OCI-M2 (cell line): ENCODE results near the gene TMEM260.
"Not testable (repeated sequence)": the region's sequence is repeated elsewhere in the genome, so short reads cannot be mapped to it uniquely, and the experiment has no call there.

Source experiments
- DNase-seq: peaks from one replicate; lab custom pipeline; 2025; ENCODE audit not compliant: unreplicated experiment; lab: John Stamatoyannopoulos, UW

The TMEM260 gene

GRCh38 chr14:56594428-56594827, 14.8 kb downstream of the TMEM260 start:
- no peak for DNase-seq

DNA sequence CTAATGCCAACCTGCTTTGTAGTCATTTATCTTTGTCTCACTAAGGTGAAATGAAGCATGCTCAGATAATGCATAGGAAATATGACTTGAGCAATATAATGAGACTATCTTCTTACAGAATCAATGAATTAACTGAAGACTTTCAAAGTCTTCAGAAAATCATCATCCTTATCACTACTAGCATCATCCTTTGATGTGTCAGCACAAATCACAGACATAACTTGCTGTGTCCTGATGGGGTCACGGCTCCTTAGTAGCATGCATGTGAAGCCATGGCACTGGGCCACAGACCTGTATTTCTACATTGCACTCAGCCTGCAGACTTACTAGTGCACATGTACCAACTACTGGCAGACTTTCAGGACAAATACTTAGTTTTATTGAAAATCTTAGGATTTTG, 18.9 kb downstream of the TMEM260 start:
- no peak for DNase-seq

GRCh38 chr14:56603648-56604047, 24.1 kb downstream of the TMEM260 start:
- DNase-seq, result no peak

DNA sequence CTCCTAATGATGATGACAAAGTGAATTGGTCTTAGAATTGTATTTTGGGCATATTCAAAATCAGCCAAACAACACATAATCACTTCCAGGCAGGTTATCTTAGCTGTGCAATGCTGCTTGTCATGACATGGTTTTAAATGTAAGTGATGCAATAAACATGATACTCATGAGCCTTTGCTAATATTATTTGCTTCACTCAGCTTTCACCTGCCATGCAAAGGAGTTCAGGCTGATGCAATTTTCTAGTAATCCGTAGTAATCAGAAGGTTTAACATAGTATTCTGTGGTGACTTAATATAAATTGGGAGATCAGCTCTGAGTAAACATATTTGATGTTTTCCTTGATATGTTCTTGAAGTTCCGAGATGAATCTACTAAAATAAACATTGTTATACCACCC, 29.1 kb downstream of the TMEM260 start:
- no peak for DNase-seq

DNA sequence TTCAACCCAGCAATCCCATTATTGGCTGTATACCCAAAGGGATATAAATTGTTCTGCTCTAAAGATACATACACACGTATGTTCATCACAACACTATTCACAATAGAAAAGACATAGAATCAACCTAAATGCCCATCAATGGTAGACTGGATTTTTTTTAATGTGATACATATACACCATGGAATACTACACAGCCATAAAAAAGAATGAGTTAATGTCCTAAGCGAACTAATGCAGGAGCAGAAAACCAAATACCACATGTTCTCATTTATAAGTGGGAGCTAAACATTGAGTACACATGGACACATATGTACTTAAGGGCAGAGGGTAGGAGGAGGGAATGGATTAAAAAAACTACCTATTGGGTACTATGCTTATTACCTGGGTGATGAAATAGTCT, 32.1 kb downstream of the TMEM260 start:
- DNase-seq, result not testable (repeated sequence)

DNA sequence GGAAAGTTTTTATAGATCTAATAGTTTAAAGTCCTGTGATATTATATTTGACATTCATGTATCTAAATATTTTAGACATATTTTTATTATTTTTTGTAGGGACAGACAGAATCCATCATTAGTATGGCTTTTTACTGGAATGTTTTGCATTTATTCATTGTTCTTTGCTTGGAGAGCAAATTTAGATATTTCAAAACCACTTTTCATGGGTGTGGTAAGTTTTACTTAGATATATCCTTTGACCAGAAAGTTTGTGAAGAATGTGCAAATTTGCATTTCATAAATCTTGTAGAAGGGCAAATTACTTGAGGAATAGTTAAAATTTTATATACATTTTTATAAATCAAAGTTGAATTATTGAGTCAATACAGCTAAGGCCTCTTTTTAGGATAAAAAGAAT, 37.5 kb downstream of the TMEM260 start:
- no peak for DNase-seq

DNA sequence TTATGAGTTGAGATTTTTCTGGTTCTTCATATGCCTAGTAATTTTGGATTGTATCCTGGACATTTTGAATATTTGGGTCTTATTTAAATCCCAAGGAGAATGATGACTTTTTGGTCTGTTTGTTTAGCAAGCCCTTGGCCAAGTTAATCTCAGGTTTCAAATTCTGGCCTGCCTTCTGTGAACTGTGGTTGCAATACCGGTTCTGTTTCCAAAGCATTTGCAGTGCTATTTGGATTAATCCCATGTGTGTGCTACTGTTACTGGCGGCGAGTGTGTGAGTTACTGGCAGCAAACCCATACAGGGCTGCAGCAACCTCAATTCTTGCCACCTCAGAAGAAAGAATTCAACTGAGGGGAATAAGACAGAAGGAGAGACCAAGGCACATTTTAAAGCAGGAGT, 51.1 kb downstream of the TMEM260 start:
- no peak for DNase-seq

DNA sequence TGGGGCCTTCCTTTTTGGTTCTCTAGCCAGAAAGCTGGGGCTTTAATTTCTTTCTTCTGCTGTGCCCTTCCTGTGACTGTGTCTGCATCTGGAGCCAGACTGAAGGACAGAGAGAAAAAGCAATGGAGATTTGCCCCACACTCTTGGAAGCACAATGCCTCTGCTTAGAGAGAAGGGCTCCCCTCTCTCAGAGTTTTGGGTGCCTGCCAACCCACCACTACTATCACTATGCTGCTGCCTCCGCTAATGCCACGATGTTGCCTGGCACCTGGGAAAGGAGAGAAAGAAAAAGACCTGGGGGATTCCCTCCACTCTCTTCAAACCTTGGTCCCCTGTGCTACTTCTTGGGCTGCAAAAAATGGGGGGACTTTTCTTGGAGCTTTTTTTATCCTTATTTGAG, 52.6 kb downstream of the TMEM260 start:
- no peak for DNase-seq

GRCh38 chr14:56633544-56633943, 53.9 kb downstream of the TMEM260 start:
- no peak for DNase-seq

DNA sequence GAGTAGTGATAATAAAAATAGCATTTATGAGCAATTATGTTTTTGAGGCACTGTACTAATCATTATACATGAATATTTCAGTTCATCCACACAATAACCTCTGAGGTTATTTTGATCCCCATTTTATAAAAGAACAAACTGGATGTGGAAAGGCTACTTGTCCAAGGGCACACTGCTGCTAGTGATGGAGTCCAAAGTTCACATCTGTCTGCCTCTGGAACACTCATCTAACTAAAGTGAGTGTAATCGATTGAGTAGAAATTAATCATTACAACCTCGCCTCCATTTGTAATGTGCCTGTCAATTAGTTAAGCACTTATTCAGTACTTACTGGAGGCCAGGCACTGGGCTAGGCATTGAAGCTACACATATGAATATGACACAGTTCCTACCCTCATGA, 55.4 kb downstream of the TMEM260 start:
- no peak for DNase-seq

DNA sequence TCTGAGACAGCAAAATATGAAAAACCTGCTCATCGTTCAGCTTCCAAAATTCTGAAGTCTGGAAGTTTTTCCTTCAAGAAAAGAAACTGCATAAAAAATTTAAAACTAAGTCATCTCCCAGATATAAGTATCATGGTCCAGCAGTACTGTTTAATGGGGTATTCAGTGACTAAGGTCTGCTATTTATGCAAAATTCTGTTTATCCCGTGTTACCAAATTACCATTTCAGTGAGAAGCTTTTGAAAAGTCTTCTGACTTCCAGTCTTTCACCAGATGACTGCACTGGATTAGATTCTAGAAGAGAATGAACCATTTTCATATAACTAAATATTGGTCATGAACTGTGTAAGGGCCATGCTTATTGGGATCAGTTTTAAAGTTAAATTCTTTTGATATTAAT, 67.9 kb downstream of the TMEM260 start:
- DNase-seq, result no peak

- DNase-seq, result no peak
These were observed 69.1 kb downstream of the TMEM260 start for GRCh38 chr14:56648508-56649301.

GRCh38 chr14:56649382-56649781, 69.8 kb downstream of the TMEM260 start:
- DNase-seq, result no peak

DNA sequence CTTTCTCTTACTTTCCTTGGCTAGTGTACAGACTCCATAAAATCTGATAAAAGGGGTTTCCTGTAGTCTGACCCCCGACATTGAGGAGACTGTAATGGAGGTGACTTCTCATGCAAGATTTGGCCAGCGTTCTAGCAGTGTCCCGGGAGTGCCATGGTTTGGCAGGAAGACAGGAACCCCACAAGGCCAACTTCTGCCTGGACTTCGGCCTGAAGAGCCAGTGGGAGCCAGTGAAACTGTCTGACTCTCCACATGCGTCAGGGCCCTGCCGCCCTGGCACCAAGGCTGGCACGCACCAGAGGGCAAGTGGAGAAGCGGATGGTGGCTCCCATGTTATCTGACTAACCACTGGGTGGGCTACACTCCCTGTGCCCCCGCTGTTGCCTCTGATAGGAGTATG, 70.5 kb downstream of the TMEM260 start:
- no peak for DNase-seq

GRCh38 chr14:56650979-56651378, 71.4 kb downstream of the TMEM260 start:
- DNase-seq, result no peak

- DNase-seq, result no peak
These were observed 78.0 kb downstream of the TMEM260 start for GRCh38 chr14:56657604-56658003.

DNA sequence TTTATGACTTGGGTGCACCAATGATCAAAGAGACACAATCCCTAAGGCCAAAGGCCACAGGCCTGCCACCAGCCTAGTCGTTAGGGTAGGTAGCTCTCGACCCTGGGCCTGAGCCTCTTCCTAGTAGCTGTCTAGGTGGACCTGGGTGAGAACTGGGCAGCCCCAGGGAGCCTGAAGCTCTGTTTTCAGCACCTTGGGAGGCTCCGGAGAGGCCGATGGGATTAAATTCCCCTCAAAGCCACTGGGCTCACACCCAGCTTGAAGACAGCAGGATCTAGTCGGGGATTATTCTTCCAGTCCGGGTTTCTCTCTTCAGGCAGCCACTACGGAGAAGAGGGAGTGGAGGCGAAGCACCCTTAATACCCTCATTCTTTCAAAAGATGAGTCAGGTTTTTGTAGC, 79.8 kb downstream of the TMEM260 start:
- no peak for DNase-seq

DNA sequence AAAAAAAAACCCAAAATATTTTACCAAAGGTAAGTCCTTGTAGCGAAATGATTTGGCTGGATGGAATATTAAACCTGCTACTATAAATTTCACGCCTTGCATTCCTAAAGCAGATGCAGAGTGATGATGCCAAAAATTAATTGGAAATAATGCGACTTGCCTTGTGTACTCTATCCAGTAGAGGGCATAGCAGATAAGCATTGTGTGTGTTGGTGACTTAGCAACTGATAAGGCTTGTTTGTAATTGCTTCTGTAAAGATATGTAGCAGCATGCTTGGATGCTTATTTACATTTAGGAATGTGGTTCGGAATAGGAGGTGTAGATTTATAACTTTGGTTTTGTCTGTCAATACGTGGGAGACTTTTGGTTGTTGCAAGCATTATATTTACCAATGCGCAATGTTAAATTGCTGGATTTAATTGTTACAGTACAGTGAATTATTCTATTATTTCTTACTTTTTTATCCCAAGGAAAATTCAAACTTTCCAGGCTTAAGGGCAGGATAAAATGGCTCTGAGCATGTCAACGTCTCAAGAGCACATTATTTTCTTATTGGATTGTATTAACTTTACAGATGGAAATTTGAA, 80.5 kb downstream of the TMEM260 start:
- DNase-seq, result no peak

DNA sequence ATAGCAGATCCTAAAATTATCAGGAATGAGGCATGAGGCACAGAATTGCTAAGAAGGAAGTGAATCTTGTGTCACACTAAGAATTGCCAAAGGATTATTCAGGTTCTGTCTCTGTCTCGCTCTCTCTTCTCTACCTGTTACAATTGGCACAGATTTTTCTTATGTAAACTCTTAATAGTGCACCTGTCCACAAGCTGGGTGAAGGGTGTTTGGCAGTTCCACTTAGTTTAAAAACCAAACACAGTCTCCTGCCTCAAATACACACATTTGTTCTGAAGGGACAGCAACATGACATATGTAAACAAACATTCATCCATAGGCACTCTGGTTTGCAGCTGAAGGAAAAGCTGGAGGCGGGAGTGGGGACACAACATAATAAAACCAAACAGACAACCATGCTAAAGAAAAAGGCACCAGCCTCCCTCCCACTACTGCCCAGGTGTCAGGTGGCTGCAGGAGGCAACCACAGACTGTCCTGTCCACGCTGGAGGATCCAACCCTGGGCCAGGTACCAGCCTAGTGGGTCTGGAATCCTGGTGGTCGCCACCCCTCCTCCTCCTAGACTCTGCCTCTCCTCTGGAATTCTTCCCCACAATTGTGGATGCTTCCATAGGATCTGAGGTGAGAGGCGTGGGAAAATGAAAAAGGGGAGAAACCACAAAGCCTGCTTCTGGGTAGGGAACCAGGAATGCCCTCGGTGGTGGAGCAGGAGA, 81.2 kb downstream of the TMEM260 start:
- no peak for DNase-seq

DNA sequence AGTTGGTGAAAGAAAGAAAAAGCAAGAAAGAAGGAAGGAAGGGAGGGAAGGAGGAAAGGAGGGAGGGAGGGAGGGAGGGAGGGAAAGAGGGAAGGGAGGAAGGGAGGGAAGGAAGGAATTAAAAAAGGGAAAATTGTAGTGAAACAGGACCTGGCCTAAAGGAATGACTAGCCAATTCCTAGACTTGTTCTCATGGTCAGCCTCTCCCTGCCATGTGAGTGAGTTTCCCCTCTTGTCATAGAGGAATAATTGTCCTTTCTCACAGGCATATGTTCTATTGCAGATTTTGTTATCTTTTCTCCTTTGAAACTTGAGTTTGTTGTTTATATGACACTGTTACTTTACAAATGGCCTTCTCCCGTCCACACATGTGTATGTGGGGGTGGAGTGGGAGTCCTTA, 81.9 kb downstream of the TMEM260 start:
- DNase-seq, result no peak

GRCh38 chr14:56664811-56665421, 85.3 kb downstream of the TMEM260 start:
- DNase-seq, result no peak

- DNase-seq, result no peak
These were observed 86.7 kb downstream of the TMEM260 start for GRCh38 chr14:56666294-56666693.
